ENCODE results near the gene IRF7.

- TF ChIP-seq TAF1 (IDR thresholded peaks at IDR 0.05; ENCODE audit: low read depth, low read length) (no peak), POLR2A (IDR thresholded peaks at IDR 0.05; ENCODE audit: low read depth, low read length) (no peak), POLR2AphosphoS5 (IDR thresholded peaks at IDR 0.05; ENCODE audit: low read depth, low read length) (no peak), SPI1 (IDR thresholded peaks at IDR 0.05; ENCODE audit: low read depth, low read length) (no peak), POU2F2 (IDR thresholded peaks at IDR 0.05; ENCODE audit: low read depth, low read length) (no peak), PAX5 (IDR thresholded peaks at IDR 0.05; ENCODE audit: insufficient read depth, low read length, severe bottlenecking) (no peak)
Observed at GRCh38 chr11:575313-575995, 40.3 kb downstream of the IRF7 start.

Measured in GM12891 (cell line).